ENCODE measurements around the gene GIMAP1. TPM values are rescaled to one million over a fixed set of nuclear protein-coding genes. Genes with fewer than 3 reads are reported as not detected.

GIMAP1 gene
- total RNA-seq, 1 experiment from 2014 or later: not detected

DNA sequence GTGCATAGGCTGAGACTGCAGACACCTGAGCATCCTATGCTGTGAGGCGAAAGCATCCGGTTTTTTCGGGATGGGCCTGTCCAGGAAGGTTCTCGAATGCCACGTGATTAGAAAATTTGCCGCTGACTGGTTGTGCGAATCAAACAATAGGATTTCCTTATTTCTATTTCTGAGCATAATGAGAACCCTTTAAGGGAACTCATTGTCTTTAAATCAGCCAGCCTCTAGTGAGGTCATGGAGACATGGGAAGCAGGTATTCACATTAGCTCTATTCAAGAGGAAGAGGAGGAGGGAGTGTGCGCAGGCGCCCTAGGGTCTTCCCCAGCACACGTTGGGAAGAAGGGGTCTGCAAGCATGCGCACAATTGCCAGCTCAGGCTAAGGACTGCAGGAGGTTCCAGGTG is 5.6 kb downstream of the GIMAP1 start:
- DNase-seq (ENCODE audit: low read depth): no peak

DNA sequence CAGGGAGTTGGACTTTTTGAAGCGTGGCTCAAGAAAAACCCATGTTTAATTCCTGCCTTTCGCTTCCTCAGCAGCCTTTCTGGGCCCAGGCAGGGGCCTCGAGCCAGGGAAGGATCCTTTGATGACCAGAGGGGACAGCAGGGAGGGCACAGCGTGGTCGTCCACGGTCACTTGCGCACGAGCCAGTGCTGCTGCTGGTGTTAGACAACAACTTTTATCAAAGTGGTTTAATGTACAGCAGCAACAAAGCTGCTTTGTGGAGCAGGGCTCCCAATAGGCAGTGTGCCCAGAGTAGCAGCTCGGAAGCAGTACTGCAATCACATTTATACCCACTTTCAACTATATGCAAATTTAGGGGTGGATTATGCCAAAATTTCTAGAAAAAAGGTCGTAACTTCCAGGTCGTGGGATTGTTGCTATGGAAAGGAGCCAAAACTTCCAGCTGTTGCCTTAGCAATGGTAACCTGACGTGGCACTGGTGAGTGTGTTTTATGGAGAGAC is 6.1 kb downstream of the GIMAP1 start:
- peak; percentile 11 for DNase-seq (ENCODE audit: low read depth)

DNA sequence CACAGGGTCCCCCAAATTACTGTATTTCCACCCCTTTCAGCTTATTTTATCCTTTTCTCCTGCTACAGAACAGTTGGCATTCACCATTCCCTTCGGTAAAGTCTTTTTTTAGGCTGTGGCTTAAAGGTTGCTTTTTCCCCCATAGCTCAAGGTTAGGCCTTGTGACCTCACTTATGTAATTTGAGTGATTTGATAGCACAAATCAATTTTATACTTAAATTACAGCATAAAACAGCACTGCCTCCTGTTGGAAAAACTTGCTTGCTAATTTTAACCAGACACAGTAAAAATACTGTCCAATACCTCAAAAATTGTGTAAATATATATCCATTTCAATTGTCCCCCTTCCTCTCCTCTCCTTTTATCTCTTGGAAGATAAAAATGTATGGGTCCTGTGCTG is 7.1 kb downstream of the GIMAP1 start:
- no peak for DNase-seq (ENCODE audit: low read depth)

DNA sequence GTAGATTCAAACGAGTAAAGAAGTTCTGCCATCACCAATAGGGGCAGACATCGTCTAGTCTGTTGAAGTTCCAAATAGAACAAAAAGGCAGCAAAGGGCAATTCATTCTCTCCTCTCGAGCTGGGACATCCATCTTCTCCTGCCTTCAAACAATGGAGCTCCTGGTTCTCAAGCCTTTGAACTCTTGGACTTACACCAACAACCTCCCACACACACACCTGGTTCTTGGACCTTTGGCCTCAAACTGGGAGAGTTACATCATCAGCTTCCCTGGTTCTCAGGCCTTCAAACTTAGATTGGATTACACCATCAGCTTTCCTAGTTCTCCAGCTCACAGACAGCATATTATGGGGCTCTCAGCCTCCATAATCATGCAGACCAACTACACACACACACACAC is 11.0 kb downstream of the GIMAP1 start:
- no peak for DNase-seq (ENCODE audit: low read depth)

DNA sequence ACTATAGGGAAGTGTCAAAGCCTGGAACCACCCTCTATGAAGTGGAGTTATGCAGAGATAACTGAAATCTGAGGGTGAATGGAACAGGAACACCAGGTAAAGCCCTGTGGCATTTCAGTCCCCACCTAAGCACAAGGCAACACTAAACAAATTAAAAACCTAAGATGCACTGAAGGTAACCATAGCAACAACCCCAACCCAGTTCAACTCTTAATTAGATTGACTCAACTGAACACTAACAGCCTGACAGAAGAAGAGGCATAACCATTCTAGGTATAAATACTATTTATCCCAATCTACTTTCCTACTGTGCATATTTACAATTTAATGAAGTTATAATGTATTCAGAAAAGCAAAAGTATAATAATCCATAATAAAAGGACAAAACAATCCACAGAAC is 11.6 kb downstream of the GIMAP1 start:
- no peak for DNase-seq (ENCODE audit: low read depth)

DNA sequence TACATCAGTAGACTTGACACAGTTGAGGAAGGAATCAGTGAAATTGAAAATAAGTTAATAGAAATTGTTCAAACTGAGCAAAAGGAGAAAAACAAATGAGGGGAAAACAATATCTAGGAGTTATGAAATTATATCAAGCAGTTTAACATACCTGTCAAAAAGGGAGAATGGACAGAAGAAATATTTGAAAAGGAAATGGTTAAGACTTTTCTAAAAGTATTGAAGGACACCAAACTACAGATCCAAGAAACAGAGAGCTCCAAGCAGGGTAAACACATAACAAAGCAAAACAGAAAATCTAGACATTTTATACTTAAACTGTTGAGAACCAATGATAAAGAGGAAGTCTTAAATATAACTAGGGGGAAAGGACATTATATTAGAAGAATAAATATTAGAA is 12.2 kb downstream of the GIMAP1 start:
- no peak for DNase-seq (ENCODE audit: low read depth)

DNA sequence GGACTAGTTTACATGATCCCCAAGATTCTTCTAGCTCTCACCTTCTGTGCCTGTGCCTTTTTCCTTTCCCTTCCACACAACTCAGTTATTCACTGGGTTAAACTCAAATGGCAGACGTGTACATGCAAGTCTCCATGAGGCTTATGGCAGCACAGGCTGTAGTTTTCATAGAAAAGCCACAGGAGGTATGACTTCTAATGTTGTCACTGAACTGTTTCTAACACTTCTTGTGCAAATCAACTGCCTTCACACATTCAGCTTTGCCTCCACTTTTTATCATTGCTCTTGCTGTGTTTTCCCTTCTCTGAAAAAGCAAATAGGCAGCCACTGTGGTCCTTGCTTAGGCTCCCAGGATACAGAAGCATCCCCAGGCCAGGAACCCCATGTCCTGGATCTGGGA is 15.5 kb downstream of the GIMAP1 start:
- no peak for DNase-seq (ENCODE audit: low read depth)

DNA sequence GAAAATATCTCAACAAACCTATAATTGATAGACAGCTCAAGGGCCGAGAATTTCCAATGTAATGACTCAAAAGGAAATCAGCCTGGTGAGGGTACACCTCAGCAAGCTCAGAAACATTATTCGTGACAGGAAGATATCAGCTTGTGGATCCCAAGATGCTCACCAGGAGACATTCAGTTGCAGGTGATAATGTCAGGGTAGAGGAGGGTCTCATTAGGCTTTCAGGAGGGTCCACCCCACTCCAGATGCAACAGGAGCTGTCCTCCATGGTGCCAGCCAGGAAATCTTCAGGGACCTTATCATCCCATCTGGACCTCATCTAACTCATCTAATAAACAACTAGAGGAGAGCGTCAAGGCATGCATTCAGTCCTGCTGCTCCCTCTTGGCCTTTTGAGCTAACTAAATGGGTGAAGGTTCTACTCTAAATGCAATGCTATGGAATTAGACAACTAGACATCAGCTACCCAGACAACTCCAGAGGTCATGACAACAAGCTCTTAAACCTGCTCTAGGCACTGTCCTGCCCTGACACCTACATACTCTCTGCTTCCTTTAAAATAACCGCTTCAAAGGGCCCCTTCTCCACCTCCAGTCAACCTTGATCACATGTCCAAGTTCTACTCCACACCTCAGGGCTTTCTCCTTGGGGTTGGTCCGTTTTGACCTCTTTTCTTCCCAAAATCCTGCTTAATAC is 16.5 kb downstream of the GIMAP1 start:
- DNase-seq (ENCODE audit: low read depth): no peak

DNA sequence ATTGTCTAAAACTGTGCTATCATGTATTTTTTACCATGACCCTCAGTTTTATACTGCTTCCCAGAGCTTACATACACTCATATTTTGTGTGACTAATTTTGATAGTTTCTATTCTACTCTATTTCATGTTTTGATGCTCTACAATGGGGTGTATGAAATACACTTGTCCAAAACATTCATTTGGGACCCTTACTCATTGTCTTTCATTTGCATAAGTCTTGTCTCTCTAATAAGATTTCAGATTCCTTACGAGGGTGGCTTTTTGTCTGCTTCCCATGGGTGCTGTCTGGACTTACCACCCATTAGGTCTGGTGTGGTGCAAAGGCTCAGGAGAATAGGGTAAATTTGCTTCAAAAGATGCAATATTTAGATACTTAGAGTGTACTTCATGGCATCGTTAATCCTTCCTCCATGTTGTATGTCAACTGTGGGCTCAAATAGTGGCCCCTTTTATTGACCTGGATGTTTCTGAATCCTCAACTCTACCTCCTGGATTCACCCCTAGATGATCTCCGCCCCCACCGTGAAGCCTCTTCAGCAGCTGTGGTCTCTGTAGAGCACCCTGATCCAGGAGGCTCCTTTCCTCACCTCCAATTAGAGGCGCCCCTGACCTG is 17.2 kb downstream of the GIMAP1 start:
- no peak for DNase-seq (ENCODE audit: low read depth)

DNA sequence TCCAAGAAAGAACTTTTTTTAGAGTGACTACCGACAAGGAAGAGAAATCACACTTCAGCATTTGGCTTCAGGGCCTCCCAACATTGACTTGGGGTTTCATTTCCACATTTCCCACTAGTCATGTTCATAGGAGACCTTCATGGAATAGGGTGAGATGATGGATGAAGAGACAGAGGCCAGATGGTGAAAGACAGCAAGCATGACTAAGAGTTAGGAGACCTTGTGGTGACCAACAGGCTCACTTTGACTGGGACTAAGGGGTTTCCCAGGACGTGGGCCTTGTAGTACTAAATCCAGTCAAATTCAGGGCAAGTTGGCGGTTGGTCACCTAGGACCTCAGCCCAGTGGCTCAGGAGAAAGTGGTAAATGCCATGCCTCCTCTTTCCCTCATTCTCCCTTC is 17.8 kb downstream of the GIMAP1 start:
- DNase-seq (ENCODE audit: low read depth): no peak

DNA sequence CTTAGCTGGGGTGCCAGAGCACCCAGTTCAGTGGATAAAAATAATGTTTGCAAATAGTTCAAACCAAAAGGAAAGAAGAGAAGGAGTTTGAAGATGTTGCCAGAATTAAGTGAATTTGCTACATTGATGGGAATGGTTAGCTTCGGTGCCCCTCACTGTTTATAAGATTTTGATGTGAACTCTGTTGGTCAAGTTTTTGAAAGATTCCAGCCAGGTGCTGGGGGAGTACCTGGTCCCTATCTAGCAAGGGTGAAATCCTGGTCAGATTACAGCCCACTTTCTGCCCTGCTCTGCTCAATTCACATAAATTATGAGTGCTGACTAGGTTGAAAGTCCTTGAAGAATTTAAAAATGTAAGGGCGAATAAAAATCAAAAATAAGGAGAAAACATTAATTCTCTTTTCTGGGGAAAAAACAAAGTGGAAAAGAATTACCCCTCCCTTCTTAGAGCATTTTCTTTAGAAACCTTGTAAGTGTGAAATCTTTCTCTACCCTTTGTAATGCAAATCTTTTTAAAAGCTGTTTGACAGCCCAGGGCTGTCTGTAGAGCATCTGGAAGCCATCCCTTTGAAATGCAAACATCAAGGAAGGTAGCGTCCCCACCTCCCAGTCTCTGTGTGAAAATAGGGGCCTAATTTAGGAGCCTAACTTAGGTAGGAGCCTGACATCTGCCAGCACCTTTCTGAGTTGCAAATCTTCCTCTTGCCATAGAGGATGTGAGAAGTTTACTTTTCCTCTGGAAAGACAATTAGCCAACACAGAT is 19.4 kb downstream of the GIMAP1 start:
- DNase-seq (ENCODE audit: low read depth): no peak

DNA sequence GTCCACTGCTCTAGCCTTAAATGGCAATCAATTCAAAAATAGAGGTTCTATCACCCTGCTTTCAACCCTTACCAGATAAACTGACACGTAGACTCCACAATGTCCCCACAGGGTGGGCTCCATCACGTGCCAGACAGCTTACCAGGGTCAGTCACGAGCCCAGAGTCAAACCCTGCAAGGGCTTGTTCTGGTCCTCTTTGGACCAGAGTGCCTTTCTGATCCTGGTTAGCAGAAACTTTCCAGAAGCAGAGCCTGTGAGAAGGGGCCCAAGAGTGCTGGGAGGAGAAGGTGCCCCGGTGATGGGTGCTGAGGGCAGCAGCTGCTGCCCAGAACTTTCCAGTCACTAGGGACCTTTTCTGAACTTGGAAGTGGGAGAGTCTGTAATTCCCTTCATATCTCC is 20.5 kb downstream of the GIMAP1 start:
- DNase-seq (ENCODE audit: low read depth): no peak

DNA sequence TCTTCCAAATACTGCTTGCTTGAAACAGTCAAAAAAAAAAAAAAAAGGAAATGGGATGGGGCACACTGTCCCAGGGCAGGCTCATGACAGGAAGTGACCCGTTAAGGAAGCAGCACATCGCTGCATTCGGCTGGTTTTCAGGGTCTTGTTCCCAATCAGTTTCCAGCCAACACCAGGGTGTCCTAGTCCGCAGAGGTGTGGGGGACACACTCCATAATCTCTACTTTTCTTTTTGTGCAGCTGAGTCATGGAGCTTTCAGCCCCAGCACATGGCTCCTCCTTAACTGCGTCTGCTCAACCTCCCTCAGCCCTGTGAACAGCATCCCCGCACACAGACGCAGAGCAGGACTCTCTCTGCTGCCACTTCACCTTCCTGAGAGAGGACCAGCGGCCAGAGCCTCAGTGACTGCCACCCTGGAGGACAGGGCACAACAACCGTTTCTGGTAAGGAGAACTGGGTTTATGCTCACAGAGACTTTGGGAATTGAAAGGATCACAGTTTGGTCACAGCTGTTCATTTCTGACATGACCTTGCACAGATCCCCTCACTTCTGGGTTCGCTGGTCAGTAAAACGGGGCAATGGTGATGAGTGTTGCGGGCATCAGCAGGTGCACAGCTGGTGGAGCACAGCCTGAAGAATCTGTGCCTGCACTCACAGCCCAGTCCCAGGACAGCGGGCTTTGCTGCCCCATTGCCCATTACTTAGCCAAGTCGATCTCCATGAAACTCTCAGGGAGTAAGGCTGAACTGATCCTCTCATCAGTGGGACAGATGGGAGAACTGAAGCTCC is 21.0 kb downstream of the GIMAP1 start, which contains the start of gene GIMAP5:
TSS of gene GIMAP5 (plus strand) at position 154 of the 791 bp plus-strand sequence. CDS start 3,467 bp downstream, outside the sequence.
- DNase-seq (ENCODE audit: low read depth): peak; percentile 10

DNA sequence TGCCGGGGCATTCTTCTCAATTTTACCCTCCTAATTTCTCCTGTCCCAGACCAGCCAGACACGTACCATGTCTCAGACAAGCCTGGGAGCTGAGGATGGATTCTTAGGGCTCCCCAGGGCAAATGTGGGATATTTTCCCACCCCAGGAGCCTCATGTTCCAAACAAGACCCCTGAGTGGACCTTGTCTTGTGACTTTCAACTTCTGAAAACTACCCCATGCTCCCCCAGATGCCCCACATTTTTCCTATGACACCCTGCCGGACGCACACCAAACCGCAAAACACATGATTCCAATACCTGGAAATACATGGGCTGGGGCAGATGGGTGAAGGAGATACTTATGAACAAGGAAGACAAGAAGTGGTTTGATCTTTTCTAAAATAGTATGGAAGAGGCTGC is 21.7 kb downstream of the GIMAP1 start:
- DNase-seq (ENCODE audit: low read depth): no peak

DNA sequence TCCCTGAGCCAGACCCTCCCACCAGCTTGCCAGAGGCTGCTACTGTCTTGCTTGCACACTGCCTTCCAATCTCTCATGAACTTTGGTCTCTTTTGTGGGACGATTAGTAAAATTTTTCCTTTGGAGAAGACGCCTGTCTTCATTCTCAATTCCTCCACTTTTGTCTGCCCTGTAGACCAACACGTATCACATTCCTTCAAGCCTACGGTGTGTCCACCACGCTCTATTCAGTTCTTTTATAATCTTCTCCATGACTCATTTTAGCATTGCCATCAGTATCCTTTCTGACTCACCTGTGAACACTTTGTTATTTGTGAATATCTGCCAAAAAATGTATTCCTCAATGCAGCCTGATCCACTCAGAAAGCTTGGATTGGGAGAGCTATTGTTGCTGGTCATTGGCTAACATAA is 22.2 kb downstream of the GIMAP1 start:
- DNase-seq (ENCODE audit: low read depth): peak; percentile 87

DNA sequence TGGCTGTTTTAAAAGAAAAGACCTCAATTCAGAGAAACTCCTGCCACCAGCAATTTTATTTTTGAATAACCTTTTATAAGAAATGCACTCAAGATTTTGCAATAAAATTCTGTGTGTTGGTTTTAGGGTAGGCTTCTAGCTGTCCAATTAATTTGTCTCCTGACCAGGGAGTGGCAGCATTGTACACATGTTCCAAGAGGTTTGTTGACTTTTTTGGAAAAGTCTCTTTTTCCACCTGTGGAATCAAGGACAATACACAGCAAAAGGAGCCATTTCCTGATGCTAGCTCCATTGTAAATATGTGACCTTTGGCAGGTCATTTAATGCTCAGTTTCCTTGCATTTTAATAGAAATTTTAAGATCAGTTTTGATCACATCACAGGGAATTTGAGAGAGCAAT is 22.6 kb downstream of the GIMAP1 start:
- DNase-seq (ENCODE audit: low read depth): no peak

DNA sequence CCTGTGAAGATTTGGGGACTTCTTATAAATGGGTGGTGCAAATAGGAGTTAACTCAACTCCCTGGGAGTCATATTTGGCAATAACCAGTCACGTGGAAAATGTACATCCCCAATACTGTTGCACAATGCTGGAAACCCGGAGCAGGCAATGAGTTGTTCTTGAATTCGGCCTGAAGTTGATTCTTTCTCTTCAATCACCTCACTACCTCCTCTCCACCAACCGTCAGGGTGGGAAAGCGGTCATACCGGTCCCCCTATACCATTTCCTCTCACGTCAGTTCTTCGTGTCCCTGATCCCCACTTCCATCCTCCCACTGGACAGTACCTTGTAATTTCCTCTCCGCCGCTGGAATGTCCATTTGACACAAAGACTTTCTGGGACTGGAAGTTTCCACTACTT is 23.6 kb downstream of the GIMAP1 start:
- DNase-seq (ENCODE audit: low read depth): no peak

DNA sequence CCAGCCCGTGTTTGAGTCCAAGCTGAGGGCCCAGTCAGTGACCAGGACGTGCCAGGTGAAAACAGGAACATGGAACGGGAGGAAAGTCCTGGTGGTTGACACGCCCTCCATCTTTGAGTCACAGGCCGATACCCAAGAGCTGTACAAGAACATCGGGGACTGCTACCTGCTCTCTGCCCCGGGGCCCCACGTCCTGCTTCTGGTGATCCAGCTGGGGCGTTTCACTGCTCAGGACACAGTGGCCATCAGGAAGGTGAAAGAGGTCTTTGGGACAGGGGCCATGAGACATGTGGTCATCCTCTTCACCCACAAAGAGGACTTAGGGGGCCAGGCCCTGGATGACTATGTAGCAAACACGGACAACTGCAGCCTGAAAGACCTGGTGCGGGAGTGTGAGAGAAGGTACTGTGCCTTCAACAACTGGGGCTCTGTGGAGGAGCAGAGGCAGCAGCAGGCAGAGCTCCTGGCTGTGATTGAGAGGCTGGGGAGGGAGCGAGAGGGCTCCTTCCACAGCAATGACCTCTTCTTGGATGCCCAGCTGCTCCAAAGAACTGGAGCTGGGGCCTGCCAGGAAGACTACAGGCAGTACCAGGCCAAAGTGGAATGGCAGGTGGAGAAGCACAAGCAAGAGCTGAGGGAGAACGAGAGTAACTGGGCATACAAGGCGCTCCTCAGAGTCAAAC is 26.0 kb downstream of the GIMAP1 start:
- no peak for DNase-seq (ENCODE audit: low read depth)

DNA sequence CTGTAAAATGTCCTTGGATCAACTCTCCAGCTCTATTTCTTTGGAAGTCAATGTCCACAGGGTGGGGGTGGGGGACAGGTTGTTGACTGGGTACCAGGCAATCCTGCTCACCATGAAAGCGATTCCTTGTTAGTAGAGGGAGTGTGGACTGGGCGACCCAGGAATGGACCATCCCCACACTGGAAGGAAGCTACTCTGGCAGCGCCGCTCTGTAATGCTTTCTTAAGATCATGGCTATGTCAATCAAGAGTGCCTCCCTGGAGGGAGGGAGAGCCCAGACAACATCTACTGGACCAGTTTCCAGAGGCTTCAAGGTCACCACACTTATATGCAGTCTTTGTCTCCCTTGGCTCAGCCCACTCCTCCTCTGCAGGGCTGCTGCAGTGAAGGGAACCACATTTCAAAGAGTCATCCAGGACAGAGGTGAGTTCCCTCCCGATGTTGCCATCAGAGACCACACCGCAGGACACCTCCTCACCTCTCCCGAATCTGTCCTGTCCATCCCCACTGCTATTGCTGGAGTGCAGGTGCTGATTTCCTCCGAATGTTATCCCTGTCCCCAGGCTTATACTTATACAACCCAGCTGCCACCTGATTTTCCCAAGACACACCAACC is 27.7 kb downstream of the GIMAP1 start:
- DNase-seq (ENCODE audit: low read depth): no peak

DNA sequence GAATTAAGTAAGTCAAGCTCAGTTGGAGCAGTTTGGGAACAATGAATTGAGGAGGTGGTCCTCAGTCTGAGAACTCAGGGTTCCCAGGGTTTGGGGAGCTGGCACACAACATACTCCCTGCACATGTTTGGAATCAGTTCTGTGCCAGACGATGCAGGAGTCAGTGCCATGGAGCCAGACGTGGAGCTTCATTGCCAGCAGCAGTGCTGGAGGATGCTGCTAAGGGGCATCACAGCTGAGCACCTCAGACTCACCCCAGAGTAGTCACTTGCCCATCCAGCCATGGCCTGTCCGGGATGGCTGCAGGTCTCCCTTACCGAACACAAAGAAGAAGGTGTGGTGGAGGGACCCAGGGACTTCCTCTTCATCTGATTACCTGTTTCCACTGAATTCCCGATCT is 28.7 kb downstream of the GIMAP1 start:
- DNase-seq (ENCODE audit: low read depth): no peak
